T-helper 1 cell treated with Interleukin-12 subunit alpha and Interleukin-12 subunit beta and Interleukin-4 antibody, amounts not matched to agents 30 ng/mL and 1 ng/mL, for 36 hours (primary cell): ENCODE results near the gene ATP9B. TPM values are rescaled to one million over a fixed set of nuclear protein-coding genes. Genes with fewer than 3 reads are reported as not detected.
"Not testable (repeated sequence)": the region's sequence is repeated elsewhere in the genome, so short reads cannot be mapped to it uniquely, and the experiment has no call there.

ENCODE experiments used
- intact Hi-C: fragments of 100-400 bp; cut with micrococcal nuclease; formaldehyde crosslinking; loops from one replicate; pipeline ENCODE4 v1.15.1; 2024
- total RNA-seq: library from RNA; stranded (reverse); gene quantifications from 2 replicates; pipeline ENCODE4 v1.2.3, GENCODE V29; 2022

Gene ATP9B
- total RNA-seq, 1 donor from 2014 or later: 27.7 TPM

DNA sequence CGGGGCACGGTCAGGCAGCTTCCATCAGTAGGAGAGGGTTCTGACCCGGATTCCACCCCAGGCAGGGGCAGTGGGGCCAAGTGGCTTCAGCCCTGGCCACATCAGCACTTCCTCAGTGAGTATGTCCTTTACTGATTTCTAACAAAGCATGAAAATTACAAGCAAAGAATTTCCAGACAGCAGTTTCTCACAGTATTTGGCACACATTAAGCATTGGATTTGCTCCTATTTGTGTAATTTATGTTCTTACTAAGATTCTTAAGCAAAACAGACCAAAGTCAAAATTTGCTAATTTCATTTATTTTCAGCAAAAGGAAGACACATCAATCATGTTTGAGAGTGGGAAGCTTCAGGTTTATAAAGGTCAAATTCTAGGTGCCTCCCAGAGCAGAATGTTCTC, 253.2 kb downstream of the ATP9B start:
- intact Hi-C loops: no loop called here

DNA sequence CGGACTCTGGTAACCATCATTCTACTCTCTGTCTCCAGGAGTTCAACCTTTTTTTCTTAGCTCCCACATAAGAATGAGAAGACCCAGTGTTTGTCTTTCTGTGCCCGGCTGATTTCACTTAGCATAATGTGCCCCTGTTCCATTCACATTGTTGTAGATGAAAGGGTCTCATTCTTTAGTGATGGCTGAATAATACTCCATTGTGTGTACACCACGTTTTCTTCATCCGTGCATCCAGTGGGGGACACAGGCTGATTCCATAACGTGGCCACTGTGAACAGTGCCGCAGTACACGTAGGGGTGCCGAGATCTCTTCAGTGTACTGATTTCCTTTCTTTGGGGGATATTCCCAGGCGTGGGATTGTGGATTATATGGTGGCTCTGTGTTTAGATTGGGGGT, 254.3 kb downstream of the ATP9B start:
- intact Hi-C loops: no loop called here

DNA sequence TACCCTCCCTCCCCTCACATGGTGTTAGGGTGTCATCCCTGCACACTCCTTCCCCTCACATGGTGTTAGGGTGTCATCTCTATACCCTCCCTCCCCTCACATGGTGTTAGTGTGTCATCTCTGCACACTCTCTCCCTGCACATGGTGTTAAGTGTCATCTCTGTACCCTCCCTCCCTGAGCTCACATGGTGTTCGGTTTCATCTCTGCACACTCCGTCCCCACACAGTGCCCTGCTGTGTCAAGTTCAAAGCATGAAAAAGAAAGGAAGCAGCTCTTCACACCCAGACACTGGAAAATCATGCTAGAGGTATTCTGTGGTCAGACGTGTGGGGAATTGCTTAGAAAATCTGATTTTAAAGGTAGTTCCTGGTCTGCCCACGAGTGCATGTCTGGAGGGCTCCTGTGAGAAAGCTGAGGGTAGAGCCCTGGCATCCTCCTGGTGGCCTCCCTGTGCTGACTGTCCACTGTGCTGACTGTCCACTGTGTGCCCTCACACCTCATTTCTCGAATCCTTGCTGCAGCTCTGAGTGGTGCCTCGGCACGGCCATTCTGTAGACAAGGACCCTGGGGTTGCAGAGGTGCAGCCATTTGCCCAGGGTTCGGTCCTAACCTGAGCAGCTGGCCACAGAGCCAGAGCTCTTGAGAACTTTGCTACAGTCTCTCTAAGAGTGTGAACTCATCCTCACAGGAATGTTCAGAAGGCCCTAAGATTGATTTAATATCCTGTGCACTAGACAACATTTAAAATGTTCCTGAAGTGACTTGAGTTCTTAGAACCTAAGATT, 257.4 kb downstream of the ATP9B start:
- intact Hi-C loops: no loop called here

DNA sequence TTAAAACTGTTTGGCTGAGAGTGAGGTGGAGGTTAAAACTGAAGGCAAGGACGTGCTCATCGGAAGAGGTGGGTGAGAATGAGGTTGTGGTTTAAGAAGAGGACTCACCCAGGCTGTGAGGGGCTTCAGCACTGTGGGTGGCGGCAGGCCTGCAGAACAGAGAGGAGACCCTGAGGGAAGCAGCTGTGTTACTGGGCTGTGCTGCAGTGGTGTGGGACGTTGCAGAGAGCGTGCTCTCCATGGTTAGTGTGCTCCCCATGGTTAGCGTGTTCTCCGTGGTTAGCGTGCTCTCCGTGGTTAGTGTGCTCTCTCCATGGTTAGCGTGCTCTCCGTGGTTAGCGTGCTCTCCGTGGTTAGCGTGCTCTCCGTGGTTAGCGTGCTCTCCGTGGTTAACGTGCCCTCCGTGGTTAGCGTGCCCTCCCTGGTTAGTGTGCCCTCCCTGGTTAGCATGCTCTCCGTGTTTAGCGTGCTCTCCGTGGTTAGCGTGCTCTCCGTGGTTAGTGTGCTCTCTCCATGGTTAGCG, 258.1 kb downstream of the ATP9B start:
- intact Hi-C loops: no loop called here

DNA sequence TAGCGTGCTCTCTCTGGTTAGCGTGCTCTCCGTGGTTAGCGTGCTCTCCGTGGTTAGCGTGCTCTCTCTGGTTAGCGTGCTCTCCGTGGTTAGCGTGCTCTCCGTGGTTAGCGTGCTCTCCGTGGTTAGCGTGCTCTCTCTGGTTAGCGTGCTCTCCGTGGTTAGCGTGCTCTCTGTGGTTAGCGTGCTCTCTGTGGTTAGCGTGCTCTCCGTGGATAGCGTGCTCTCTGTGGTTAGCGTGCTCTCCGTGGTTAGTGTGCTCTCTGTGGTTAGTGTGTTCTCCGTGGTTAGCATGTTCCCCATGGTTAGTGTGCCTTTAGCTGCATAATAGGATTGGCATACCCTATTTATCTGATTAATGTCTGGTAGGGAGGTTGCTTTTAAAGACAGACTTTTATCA, 258.7 kb downstream of the ATP9B start:
- intact Hi-C loops: not testable (repeated sequence)

DNA sequence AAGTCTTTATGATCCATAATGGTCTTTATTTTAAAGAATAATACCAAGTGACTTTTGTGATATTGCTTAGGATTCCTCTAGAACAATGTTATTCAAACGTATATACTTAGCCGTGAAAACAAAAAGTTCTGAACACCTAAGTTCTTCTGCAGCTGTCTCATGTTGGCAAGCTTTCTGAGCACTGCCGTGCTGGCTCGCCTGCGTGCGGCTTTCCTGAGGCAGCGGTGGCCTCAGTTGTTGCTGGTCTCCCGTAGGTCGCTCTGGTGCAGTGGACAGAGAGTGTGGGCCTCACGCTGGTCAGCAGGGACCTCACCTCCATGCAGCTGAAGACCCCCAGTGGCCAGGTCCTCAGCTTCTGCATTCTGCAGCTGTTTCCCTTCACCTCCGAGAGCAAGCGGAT, 259.7 kb downstream of the ATP9B start:
- intact Hi-C loops: no loop called here

DNA sequence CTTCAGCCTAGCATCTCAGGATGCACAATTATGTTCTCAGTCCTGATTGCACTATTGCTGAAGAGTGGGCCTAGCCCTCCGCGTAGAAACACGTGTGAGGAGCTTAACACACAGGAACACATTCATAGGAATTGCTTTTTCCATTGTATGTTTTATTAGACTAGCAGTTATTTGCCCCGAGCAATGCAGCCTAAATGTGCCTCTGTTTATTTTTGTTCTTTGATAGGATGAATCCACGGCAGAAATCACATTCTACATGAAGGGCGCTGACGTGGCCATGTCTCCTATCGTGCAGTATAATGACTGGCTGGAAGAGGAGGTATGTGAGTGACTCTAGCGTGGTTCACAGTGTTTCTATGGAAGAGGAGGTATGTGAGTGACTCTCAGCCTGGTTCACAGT, 260.6 kb downstream of the ATP9B start:
- intact Hi-C loops: no loop called here

DNA sequence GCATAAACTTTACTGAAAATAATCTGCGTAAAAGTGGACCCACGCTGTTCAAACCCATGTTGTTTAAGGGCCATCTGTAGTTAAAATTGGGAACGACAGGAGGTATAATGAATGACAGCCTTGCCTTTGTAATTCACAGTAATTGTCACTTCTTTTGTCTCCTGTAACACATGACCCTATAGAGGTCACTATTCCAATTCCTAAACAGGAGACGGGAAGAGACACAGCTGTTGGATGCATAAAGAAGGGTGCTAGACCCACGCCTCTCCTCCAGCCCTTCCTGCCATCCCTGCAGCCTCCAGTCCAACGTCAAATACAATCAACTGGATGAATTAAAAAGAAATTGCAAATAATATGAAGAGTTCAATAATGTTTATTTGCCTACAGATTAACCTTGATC, 263.5 kb downstream of the ATP9B start:
- intact Hi-C loops: no loop called here

DNA sequence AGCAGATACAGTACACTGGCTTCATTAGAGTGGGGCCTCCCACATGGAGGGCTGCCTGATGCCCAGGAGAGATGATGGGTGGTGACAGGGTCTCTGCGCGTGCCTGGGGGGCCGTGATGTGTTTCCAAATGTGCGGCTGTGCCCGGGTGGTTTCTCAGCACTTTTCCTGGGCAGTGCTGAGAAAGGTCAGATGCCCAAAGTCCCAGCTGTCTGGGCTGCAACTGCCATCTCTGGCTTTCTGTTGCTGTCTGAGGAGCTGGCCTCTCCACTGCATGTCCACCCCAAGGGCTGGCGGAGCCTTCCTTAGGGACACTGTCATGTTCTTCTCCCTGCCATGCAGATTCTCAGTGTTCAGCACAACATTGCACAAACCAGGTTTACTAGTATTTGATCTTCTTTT, 263.9 kb downstream of the ATP9B start:
- intact Hi-C loops: no loop called here

DNA sequence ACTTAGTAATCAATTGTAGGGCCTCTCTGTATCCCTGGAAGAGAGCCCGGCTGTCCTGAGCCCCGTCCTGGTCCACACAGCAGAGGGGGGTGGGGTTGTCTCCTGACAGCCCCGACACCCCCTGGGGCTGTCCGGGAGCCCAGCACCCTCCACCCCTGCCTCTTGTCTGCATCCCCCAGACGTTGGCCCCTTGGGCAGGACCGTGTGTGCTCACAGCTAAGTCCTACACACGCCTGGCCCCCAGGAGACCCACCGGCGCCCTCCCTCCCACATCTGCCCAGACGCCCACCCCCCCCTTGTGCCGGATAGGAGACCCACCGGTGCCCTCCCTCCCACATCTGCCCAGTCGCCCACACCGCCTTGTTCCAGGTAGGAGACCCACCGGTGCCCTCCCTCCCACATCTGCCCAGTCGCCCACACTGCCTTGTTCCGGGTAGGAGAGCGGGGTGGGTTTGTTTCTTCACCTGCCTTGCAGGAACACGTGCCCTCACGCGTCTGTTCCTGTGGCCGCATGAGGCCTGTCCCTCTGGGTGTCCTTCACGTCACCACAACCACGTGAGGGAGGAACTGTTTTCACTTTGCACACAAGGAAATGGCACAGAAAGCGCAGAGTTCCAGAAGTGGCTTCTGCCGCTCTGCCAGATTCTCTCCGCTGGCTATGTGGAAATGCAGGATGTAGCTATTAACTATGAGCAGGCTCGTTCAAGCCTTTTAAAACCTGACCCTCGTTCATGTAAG, 265.5 kb downstream of the ATP9B start:
- intact Hi-C loops: no loop called here

DNA sequence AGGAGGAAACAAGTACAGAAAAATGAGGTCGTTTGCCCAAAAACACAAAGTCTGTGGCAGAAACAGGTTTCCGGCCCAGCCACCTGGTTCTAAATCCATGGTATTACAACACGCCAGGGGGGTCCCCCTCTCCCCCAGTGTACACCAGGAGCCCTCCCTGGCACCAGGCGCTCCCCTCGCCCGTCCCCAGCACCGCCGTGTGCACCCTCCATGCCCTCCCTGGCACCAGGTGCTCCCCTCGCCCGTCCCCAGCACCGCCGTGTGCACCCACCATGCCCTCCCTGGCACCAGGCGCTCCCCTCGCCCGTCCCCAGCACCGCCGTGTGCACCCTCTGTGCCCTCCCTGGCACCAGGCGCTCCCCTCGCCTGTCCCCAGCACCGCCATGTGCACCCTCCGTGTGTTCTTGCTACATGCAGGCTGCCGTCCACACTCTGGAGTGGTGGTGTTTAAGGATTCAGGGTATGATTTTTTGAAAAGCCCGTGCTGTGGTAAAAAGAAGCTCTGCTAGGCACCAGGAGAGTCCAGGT, 266.7 kb downstream of the ATP9B start:
- intact Hi-C loops: no loop called here

DNA sequence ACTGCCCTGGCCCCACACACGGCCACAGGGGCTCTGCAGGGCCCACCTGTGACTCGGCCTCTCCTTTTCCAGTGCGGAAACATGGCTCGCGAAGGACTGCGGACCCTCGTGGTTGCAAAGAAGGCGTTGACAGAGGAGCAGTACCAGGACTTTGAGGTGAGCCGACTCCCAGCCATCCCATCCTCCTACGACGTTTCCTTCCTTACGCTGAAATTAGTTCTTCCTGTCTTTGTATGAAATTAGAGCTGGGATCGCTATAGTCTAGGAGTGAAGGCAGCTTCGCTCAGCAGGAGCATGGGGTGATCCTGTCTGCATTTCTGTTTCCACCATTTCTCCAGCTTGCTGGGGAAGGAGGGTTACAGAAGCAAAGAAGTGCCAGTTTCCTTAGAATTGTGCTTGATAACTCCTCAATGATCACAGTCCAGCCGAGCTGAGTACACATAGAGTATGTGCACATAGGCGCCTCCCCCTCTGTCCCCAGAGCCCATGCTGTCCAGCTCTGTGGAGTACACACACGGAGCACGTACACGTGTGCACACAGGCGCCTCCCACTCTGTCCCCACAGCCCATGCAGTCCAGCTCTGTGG, 267.5 kb downstream of the ATP9B start:
- intact Hi-C loops: no loop called here

DNA sequence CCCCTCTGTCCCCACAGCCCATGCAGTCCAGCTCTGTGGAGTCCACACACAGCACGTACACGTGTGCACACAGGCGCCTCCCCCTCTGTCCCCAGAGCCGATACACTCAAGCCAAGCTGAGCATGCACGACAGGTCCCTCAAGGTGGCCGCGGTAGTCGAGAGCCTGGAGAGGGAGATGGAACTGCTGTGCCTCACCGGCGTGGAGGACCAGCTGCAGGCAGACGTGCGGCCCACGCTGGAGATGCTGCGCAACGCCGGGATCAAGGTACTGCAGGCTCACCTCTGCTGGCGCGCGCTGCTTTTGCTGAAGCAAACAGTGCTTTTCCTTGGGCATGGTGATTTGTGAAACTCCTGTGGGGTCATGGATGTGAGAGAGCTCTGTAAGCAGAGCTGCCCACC, 268.0 kb downstream of the ATP9B start:
- intact Hi-C loops: no loop called here

DNA sequence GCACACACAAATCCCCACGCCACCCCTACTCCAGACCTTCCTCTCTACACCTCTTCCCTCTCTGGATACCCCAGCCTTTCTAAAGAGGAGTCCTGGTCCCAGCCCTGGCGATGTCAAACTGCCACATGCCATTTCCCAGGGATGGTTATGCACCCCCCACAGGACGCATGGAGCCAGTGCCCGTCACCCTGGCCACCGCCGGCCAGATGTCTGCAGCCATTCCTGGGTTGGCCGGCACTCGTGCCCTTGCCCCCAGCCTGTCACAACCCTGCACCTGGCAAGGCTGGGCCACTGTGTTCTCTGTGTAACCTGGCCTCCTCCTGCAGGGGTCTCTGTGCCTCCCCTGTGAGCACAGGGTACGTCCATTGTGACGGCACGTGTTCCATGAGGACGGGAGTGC, 268.4 kb downstream of the ATP9B start:
- intact Hi-C loops: no loop called here

DNA sequence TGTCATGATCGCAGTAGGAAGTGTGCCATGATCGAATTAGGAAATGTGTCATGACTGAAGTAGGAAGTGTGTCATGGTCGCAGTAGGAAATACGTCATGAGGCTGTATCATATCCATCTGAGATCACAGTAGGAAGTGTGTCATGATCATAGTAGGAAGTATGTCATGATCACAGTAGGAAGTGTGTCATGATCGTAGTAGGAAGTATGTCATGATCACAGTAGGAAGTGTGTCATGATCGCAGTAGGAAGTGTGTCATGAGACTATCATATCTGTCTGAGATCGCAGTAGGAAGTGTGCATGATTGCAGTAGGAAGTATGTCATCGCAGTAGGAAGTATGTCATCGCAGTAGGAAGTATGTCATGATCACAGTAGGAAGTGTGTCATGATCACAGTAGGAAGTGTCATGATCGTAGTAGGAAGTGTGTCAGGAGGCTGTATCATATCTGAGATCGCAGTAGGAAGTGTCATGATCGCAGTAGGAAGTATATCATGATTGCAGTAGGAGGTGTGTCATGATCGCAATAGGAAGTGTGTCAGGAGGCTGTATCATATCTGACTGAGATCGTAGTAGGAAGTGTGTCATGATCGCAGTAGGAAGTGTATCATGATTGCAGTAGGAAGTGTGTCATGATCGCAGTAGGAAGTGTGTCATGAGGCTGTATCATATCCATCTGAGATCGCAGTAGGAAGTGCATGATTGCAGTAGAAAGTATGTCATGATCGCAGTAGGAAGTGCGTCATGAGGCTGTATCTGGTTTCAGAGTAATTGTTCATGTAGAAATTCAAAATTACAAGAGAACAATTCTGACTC, 270.1 kb downstream of the ATP9B start:
- intact Hi-C loops: no loop called here

DNA sequence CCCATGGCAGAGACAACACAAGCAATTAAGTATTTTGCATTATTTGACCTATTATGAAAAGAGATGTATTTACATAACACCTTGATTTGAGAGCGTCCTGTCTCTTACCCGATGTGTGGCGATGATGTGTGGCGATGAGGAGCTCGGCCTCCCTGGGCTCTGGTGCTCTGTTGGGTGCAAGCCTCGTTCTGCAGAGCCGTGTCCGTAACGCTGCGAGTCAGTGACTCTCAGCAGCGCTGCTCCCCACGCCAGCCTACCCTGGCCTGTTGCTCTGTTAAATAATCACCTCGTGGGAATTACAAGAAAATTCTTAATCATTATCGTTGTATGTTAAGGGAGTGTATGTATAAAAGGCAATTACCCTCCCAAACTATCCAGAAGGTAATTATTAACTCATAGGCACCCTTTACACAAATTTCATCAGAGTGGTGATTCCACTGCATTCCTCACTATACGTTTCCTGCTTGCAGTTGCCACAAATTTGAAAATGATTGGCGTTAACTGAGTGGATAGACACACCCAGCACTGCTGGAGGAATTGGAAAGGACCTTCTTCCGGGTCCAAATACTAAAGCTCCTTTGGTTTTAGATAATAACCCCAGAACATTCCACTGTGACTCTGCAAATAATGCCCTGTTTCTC, 274.5 kb downstream of the ATP9B start:
- intact Hi-C loops: no loop called here

DNA sequence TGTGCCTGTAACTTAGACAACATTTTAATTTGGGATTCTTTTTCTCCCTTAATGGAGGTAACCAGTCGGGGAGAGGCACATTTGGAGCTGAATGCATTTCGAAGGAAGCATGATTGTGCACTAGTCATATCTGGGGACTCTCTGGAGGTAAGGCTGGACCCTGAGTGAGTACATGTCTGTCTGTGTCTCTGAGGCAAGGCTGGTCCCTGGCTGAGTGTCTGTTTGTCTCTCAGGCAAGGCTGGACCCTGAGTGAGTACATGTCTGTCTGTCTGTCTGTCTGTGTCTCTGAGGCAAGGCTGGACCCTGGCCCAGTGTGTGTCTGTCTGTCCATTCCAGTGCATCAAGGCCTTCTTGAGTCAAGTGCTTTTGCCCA, 275.0 kb downstream of the ATP9B start:
- intact Hi-C loops: no loop called here

DNA sequence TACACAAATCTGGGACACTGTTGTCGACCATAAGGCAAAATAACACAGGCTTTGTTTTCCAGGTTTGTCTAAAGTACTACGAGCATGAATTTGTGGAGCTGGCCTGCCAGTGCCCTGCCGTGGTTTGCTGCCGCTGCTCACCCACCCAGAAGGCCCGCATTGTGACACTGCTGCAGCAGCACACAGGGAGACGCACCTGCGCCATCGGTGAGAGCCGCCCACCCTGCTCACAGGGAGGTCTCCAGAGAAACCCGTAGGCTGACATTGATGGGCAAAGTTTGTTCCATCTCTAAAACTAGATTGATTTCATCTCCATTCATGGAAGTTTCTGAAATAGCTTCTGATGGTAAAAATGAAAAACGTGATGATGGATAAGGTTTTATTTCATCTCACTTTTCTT, 276.2 kb downstream of the ATP9B start:
- intact Hi-C loops: no loop called here

DNA sequence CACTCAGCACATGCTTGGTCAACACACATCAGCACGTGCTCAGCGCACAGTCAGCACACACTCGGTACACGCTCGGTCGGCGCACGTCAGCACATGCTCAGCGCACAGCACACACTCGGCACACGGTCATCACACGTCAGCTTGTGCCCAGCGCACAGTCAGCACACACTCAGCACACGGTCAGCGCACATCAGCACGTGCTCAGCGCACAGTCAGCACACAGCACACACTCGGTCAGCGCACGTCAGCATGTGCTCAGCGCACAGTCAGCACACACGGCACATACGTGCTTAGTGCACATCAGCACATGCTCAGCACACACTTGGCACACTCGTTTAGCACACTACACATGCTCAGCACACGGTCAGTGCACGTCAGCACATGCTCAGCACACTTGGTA, 276.8 kb downstream of the ATP9B start:
- intact Hi-C loops: no loop called here

DNA sequence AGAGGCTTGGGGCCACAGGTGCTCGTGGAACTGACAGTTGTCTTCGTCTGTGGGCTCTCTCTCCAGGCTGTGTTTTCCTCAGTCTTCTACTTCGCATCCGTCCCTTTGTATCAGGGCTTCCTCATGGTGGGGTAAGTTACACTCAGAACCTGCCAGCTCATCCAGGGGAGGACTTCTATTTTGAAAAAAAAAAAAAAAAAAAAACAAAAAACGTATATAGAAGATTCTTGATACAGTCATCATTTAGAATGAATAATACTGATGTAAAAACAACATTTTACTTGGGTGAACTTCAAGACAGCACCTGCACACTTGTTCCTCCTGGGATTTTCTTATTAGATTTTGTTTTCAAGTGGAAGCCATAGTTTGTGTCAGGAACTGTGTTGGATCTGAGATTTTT, 278.9 kb downstream of the ATP9B start:
- intact Hi-C loops: no loop called here

DNA sequence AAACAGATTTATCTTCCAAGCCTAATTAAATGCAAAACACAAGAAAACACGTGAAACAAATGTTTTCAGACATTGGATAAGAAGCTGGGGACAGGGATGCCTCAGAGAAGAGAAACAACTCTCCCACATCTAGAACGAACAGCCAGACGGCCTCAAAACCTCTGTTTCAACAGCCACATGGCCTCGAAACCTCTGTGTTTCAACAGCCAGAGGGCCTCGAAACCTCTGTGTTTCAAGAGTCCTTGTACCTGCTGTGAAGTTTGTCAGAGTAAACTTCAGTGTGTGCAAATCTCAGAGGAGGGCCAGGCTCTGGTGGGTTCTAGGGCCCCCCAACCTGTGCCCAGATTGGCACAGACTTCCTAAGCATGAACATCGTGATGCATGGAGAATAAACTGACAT, 283.2 kb downstream of the ATP9B start:
- intact Hi-C loops: no loop called here
